HepG2 (cell line): ENCODE data around the gene RAI2. TPM values are rescaled to one million over a fixed set of nuclear protein-coding genes. Genes with fewer than 3 reads are reported as not detected.

Experiments used
- ATAC-seq: fragments of 200-7000 bp; cut with Tn5 transposase; 3 replicates; pipeline ENCODE4 v1.9.1; 2020; ENCODE audit warnings: mild to moderate bottlenecking, moderate library complexity
- BruUV-seq: library from RNA; stranded (reverse); fragments of 400-500 nt; replicated peaks from 2 replicates; lab custom pipeline; 2021; lab: Mats Ljungman, UMichigan
- CTCF ChIA-PET: fragments of 300-600 bp; formaldehyde crosslinking; extraction: SDS; loops from one replicate; lab custom pipeline; 2021; ENCODE audit warnings: low total read pairs, inconsistent platforms, low intra/inter-chr PET ratio; lab: Yijun Ruan, JAX
- POLR2A ChIA-PET: fragments of 350-600 bp; sonication (Branson Sonifier 250); formaldehyde crosslinking; loops from one replicate; lab custom pipeline; 2020; ENCODE audit warnings: antibody characterized with exemption, inconsistent platforms; lab: Yijun Ruan, JAX
- DNase-seq: peaks from one replicate; pipeline ENCODE4 v3.0.0-alpha.2; 2015; ENCODE audit warnings: low spot score
- FAIRE-seq: peaks from 3 replicates; lab custom pipeline; 2011; peaks lifted over from hg19 to GRCh38; lab: Jason Lieb, UNC
- H2AFZ ChIP-seq: one replicate; pipeline ENCODE4 v1.6.1; 2011; ENCODE audit warnings: low read length, inconsistent platforms
- H3K27ac ChIP-seq: fragments of 300-600 bp; 3 replicates; pipeline ENCODE4 v1.8.0; 2011; ENCODE audit warnings: mixed run types, mild to moderate bottlenecking, mixed read lengths, low read length, inconsistent platforms; ENCODE audit not compliant: insufficient read depth; ENCODE audit errors: extremely low read length
- H3K27me3 ChIP-seq, 2 experiments: fragments of 200-600 bp in 1 of 2; 2 replicates in 1 of 2; 3 replicates in 1 of 2; pipeline versions ENCODE4 v1.6.0 to v1.8.0; 2011; ENCODE audit warnings: low read length in 2 of 2, mild to moderate bottlenecking in 2 of 2, moderate library complexity in 2 of 2, inconsistent platforms in 1 of 2; ENCODE audit not compliant: insufficient read depth in 2 of 2, control insufficient read depth in 1 of 2
- H3K36me3 ChIP-seq, 2 experiments: fragments of 200-600 bp in 1 of 2; replicated peaks in 1 of 2; 2 replicates in 1 of 2; 3 replicates in 1 of 2; pipeline versions ENCODE4 v1.5.1 to v1.8.0; 2011; ENCODE audit warnings: low read length in 2 of 2, inconsistent platforms in 1 of 2; ENCODE audit not compliant: insufficient read depth in 2 of 2, control insufficient read depth in 1 of 2
- H3K4me1 ChIP-seq: 2 replicates; pipeline ENCODE4 v1.5.1; 2012; ENCODE audit warnings: low read length, inconsistent platforms; ENCODE audit not compliant: insufficient read depth
- H3K4me2 ChIP-seq: 2 replicates; pipeline ENCODE4 v1.6.0; 2011; ENCODE audit warnings: low read depth, low read length, inconsistent platforms
- H3K4me3 ChIP-seq, 3 experiments: fragments of 200-600 bp in 1 of 3; sonication (generic), shearing (Covaris generic) in 1 of 3; replicated peaks in 1 of 3; 2 replicates each; pipeline ENCODE4 v1.5.1; 2011 to 2016; ENCODE audit warnings: low read length in 3 of 3, inconsistent platforms in 2 of 3, low read depth in 2 of 3, mild to moderate bottlenecking in 2 of 3, control low read depth in 1 of 3, mixed read lengths in 1 of 3; ENCODE audit not compliant: insufficient read depth in 1 of 3
- H3K79me2 ChIP-seq: one replicate; pipeline ENCODE4 v1.6.1; 2011; ENCODE audit warnings: low read length, inconsistent platforms; ENCODE audit not compliant: insufficient read depth
- H3K9ac ChIP-seq: 2 replicates; pipeline ENCODE4 v1.6.0; 2011; ENCODE audit warnings: mild to moderate bottlenecking, low read depth, low read length, inconsistent platforms; ENCODE audit not compliant: insufficient read depth
- H3K9me3 ChIP-seq: 2 replicates; pipeline ENCODE4 v1.5.1; 2012; ENCODE audit warnings: mild to moderate bottlenecking, low read length
- H4K20me1 ChIP-seq: 2 replicates; pipeline ENCODE4 v1.6.0; 2011; ENCODE audit warnings: inconsistent platforms, mild to moderate bottlenecking, low read length, moderate library complexity; ENCODE audit not compliant: insufficient read depth
- DR1 ChIP-seq: sonication (generic); formaldehyde crosslinking; IDR thresholded peaks from 2 replicates; pipeline ENCODE4 v1.8.0; 2021; ENCODE audit warnings: mild to moderate bottlenecking, missing genetic modification reagents, inconsistent platforms
- KDM6A ChIP-seq: IDR thresholded peaks from 2 replicates; pipeline ENCODE4 v1.6.1; 2016; ENCODE audit warnings: low read depth
- KLF6 ChIP-seq: IDR thresholded peaks from 2 replicates; pipeline ENCODE4 v1.8.0; 2016; ENCODE audit warnings: missing biosample characterization, missing genetic modification reagents
- MAFG ChIP-seq: sonication (generic); formaldehyde crosslinking; IDR thresholded peaks from 2 replicates; pipeline ENCODE4 v1.5.1; 2020; ENCODE audit warnings: mild to moderate bottlenecking, missing genetic modification reagents
- NCOA2 ChIP-seq: sonication (generic); formaldehyde crosslinking; IDR thresholded peaks from 2 replicates; pipeline ENCODE4 v1.8.0; 2022; ENCODE audit warnings: inconsistent platforms
- POLR2A ChIP-seq, 2 experiments: IDR thresholded peaks; 2 replicates each; pipeline ENCODE4 v1.6.1; 2011; ENCODE audit warnings: low read depth in 2 of 2, low read length in 2 of 2, mild to moderate bottlenecking in 1 of 2, moderate library complexity in 1 of 2; ENCODE audit not compliant: insufficient read depth in 1 of 2
- PRMT3 ChIP-seq: sonication (generic); formaldehyde crosslinking; IDR thresholded peaks from 2 replicates; pipeline ENCODE4 v1.8.1; 2022; ENCODE audit warnings: low read depth, mild to moderate bottlenecking, moderate library complexity, missing genetic modification reagents, borderline replicate concordance
- PTBP1 ChIP-seq: fragments of 200-400 bp; formaldehyde crosslinking; IDR thresholded peaks from 2 replicates; pipeline ENCODE4 v1.6.1; 2018; ENCODE audit warnings: low read length, low read depth; ENCODE audit not compliant: poor library complexity, severe bottlenecking
- REXO4 ChIP-seq: sonication (generic); formaldehyde crosslinking; IDR thresholded peaks from 2 replicates; pipeline ENCODE4 v1.8.0; 2022; ENCODE audit warnings: missing genetic modification reagents, mild to moderate bottlenecking, borderline replicate concordance
- RFXANK ChIP-seq: IDR thresholded peaks from 2 replicates; pipeline ENCODE4 v1.6.1; 2016
- SCMH1 ChIP-seq: sonication (generic); formaldehyde crosslinking; IDR thresholded peaks from 2 replicates; pipeline ENCODE4 v1.9.0; 2021; ENCODE audit warnings: missing genetic modification reagents, mild to moderate bottlenecking, borderline replicate concordance
- SMARCC2 ChIP-seq: fragments of 450-650 bp; IDR thresholded peaks from 2 replicates; pipeline ENCODE4 v1.6.1; 2017; ENCODE audit warnings: antibody characterized with exemption, mild to moderate bottlenecking
- SRSF9 ChIP-seq: fragments of 200-400 bp; formaldehyde crosslinking; IDR thresholded peaks from 2 replicates; pipeline ENCODE4 v1.6.1; 2018; ENCODE audit warnings: borderline replicate concordance, mild to moderate bottlenecking, low read depth, low read length; ENCODE audit not compliant: insufficient read depth, poor library complexity, severe bottlenecking
- ZNF317 ChIP-seq: sonication (generic); formaldehyde crosslinking; IDR thresholded peaks from 2 replicates; pipeline ENCODE4 v1.5.0; 2020; ENCODE audit warnings: mild to moderate bottlenecking, missing genetic modification reagents
- WGBS: methylation state at CpG from one replicate; pipeline ENCODE4 v1.1.6; 2017; ENCODE audit warnings: low lambda C conversion rate; 5-methylcytosine and 5-hydroxymethylcytosine counted together
- in situ Hi-C: cut with HindIII; loops from 2 replicates; pipeline ENCODE4 v1.10.0; 2017; ENCODE audit warnings: low pct_unique_long_range_greater_than_20kb; ENCODE audit not compliant: extremely low pct_ligation_motif_present
- intact Hi-C: fragments of 100-400 bp; cut with micrococcal nuclease; formaldehyde crosslinking; loops from one replicate; pipeline ENCODE4 v1.10.0; 2022; ENCODE audit not compliant: unreplicated experiment
- polyA plus RNA-seq, 8 experiments: library from polyadenylated mRNA; depleted of rRNA in 3 of 8; stranded (reverse) in 7 of 8; unstranded in 1 of 8; fragments of >200 nt; fragmentation: Illumina TruSeq in 4 of 8; extraction: Trizol in 4 of 8; gene quantifications; 2 replicates each; pipeline versions ENCODE4 v1.2.1 to v1.2.3, GENCODE V29; 2011 to 2016; ENCODE audit warnings: low read depth in 4 of 8, missing spikeins in 1 of 8, mixed read lengths in 1 of 8; ENCODE audit not compliant: insufficient read depth in 1 of 8
- total RNA-seq, 5 experiments: library from RNA; depleted of rRNA; stranded (reverse); fragments of >200 nt; fragmentation: Illumina TruSeq; extraction: Trizol; gene quantifications; 2 replicates each; pipeline ENCODE4 v1.2.3, GENCODE V29; 2016; ENCODE audit warnings: low read depth in 1 of 5
- TF ChIP-seq, protein P1 (sequence below): sonication (generic); formaldehyde crosslinking; IDR thresholded peaks from 2 replicates; pipeline ENCODE4 v1.5.1; 2020; ENCODE audit warnings: missing genetic modification reagents, mild to moderate bottlenecking, borderline replicate concordance
- TF ChIP-seq, protein P2 (sequence below): sonication (generic); formaldehyde crosslinking; IDR thresholded peaks from 2 replicates; pipeline ENCODE4 v1.5.0; 2020; ENCODE audit warnings: missing genetic modification reagents
- TF ChIP-seq, protein P3 (sequence below): sonication (generic); formaldehyde crosslinking; IDR thresholded peaks from 2 replicates; pipeline ENCODE4 v1.4.0; 2020; ENCODE audit warnings: missing genetic modification reagents

Gene RAI2
- total and polyA plus RNA-seq, 2 of the 13 experiments (the other 11 are each of a cell fraction or from before 2014, with no cell fraction given): not detected

DNA sequence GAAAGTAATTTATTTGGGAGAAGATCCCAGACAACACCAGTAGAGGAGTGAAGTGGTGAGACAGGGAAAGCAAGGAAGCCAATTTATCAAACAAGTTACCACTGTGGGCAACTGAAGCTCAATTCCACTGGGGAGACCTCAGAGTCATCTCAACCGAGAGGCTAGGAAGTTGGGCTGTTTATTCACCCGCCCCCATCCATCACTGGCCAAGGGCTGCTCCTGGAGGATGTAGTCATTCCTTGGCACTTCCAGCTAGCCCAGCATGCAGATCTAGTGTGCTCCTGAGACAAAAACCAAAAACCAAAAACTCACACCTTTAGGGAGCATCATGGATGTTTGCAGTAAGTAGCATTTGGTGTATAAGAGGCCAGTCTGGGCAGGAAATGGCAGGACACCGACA lies 47.0 kb downstream of the RAI2 start (continued):
- TF ChIP-seq, protein P1, sequence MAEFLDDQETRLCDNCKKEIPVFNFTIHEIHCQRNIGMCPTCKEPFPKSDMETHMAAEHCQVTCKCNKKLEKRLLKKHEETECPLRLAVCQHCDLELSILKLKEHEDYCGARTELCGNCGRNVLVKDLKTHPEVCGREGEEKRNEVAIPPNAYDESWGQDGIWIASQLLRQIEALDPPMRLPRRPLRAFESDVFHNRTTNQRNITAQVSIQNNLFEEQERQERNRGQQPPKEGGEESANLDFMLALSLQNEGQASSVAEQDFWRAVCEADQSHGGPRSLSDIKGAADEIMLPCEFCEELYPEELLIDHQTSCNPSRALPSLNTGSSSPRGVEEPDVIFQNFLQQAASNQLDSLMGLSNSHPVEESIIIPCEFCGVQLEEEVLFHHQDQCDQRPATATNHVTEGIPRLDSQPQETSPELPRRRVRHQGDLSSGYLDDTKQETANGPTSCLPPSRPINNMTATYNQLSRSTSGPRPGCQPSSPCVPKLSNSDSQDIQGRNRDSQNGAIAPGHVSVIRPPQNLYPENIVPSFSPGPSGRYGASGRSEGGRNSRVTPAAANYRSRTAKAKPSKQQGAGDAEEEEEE (CRISPR knock-in tag): no peak
- no peak for TF ChIP-seq REXO4 (CRISPR knock-in tag)
- TF ChIP-seq MAFG: no peak
- no peak for TF ChIP-seq SRSF9
- TF ChIP-seq DR1 (CRISPR knock-in tag): no peak
- TF ChIP-seq POLR2A (IDR thresholded peaks at IDR 0.05; ENCODE audit: insufficient read depth in 1 of 2, low read depth in 2 of 2, low read length in 2 of 2): no peak
- no peak for TF ChIP-seq PTBP1
- no peak for TF ChIP-seq ZNF317 (CRISPR knock-in tag)

DNA sequence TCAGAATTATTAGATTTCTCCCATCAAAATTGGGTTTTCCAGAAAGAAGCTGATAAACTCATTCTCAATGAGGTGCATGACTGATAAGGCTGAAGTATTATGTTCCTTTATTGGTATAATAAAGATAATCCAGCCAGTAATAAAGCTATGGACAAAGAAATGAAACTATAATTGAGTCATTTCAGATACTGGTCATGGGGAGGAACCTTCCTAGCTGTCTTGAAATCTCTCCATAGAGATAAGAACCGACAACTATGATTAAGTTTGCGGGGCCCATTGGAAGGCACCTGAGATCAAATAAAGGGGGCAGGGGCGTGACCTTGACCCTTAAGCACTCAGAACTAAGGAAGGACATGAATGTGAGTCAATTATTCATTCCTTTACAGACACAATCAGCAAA lies 47.8 kb downstream of the RAI2 start:
- no TSS peak for BruUV-seq
- no peak overlapping the region for H3K27ac ChIP-seq
- no peaks in the 10 kb centered on the region for H3K79me2 ChIP-seq
- DNase-seq (no peak), FAIRE-seq (no peak), ATAC-seq (no peak)
- 6% methylated on average over 2 of the region's 3 CpGs for WGBS
- no peaks in the 10 kb centered on the region for H4K20me1 ChIP-seq
- H3K9ac ChIP-seq: no peak overlapping the region
- H3K4me3 ChIP-seq: no peak overlapping the region
- H3K27me3 ChIP-seq: no peaks in the 10 kb centered on the region; a peak in 1 of 5 replicates
- in situ Hi-C loops: loop anchor here (25.0 kb wide), 1 partner anchor 574 kb away; no protein-coding TSS in a partner anchor
- intact Hi-C loops: no loop called here
- no peaks in the 10 kb centered on the region for H3K4me1 ChIP-seq
- no peaks in the 10 kb centered on the region for H3K36me3 ChIP-seq
- H2AFZ ChIP-seq: no peak overlapping the region
- H3K9me3 ChIP-seq: no peaks in the 10 kb centered on the region
- no peak overlapping the region for H3K4me2 ChIP-seq
- ChIA-PET POLR2A (no interaction called here), CTCF (no interaction called here)
- TF ChIP-seq, protein P2, sequence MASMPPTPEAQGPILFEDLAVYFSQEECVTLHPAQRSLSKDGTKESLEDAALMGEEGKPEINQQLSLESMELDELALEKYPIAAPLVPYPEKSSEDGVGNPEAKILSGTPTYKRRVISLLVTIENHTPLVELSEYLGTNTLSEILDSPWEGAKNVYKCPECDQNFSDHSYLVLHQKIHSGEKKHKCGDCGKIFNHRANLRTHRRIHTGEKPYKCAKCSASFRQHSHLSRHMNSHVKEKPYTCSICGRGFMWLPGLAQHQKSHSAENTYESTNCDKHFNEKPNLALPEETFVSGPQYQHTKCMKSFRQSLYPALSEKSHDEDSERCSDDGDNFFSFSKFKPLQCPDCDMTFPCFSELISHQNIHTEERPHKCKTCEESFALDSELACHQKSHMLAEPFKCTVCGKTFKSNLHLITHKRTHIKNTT (CRISPR knock-in tag): no peak
- TF ChIP-seq SMARCC2 (no peak), NCOA2 (CRISPR knock-in tag) (no peak), RFXANK (CRISPR knock-in tag) (no peak), KLF6 (CRISPR knock-in tag) (no peak), KDM6A (CRISPR knock-in tag) (no peak), PRMT3 (CRISPR knock-in tag) (no peak), SCMH1 (no peak)
- TF ChIP-seq, protein P3, sequence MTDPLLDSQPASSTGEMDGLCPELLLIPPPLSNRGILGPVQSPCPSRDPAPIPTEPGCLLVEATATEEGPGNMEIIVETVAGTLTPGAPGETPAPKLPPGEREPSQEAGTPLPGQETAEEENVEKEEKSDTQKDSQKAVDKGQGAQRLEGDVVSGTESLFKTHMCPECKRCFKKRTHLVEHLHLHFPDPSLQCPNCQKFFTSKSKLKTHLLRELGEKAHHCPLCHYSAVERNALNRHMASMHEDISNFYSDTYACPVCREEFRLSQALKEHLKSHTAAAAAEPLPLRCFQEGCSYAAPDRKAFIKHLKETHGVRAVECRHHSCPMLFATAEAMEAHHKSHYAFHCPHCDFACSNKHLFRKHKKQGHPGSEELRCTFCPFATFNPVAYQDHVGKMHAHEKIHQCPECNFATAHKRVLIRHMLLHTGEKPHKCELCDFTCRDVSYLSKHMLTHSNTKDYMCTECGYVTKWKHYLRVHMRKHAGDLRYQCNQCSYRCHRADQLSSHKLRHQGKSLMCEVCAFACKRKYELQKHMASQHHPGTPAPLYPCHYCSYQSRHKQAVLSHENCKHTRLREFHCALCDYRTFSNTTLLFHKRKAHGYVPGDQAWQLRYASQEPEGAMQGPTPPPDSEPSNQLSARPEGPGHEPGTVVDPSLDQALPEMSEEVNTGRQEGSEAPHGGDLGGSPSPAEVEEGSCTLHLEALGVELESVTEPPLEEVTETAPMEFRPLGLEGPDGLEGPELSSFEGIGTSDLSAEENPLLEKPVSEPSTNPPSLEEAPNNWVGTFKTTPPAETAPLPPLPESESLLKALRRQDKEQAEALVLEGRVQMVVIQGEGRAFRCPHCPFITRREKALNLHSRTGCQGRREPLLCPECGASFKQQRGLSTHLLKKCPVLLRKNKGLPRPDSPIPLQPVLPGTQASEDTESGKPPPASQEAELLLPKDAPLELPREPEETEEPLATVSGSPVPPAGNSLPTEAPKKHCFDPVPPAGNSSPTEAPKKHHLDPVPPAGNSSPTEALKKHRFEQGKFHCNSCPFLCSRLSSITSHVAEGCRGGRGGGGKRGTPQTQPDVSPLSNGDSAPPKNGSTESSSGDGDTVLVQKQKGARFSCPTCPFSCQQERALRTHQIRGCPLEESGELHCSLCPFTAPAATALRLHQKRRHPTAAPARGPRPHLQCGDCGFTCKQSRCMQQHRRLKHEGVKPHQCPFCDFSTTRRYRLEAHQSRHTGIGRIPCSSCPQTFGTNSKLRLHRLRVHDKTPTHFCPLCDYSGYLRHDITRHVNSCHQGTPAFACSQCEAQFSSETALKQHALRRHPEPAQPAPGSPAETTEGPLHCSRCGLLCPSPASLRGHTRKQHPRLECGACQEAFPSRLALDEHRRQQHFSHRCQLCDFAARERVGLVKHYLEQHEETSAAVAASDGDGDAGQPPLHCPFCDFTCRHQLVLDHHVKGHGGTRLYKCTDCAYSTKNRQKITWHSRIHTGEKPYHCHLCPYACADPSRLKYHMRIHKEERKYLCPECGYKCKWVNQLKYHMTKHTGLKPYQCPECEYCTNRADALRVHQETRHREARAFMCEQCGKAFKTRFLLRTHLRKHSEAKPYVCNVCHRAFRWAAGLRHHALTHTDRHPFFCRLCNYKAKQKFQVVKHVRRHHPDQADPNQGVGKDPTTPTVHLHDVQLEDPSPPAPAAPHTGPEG (CRISPR knock-in tag): no peak
